ENCODE data around the gene PLPP3. TPM values are rescaled to one million over a fixed set of nuclear protein-coding genes. Genes with fewer than 3 reads are reported as not detected.

PLPP3 gene
- total RNA-seq, 1 experiment from 2014 or later = 11.1 TPM

DNA sequence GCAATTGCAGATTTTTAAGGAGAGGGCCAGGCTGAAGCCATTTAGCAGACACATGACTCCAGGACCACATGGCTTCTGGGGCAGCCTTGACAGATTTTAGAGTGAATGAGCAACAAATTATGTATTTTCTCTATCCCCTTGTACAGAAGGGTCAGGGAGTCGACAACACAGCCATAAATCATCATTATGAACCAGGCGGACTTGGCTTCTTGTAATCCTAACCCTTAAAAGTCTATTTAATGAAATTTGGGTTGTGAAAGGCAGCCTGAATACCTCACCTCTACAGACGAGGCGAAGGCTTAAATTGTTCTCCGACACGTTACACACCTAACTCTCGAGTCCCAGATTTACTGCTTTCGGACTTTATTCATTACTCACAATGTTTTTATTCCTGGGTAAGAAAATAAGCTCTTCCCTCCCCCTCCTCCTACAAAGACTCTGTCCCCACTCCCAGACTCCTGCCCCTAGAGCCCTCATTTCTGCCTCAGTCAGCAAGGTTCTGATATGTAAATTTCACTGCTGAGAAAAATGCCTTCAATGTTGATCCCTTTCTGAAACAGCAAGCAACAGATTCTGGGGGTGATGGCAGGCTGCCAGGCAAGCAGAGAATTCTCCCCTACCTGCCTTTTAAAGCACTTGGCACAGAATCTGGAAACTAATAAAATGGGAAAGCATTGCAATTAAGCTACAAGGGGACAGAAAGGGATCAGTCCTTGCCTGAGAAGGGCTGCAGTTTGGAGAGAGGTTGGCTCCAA, 51.6 kb downstream of the PLPP3 start:
- no peak for DNase-seq (ENCODE audit: extremely low read depth, low read depth)

GRCh38 chr1:56526571-56527174, 52.7 kb downstream of the PLPP3 start:
- DNase-seq (ENCODE audit: extremely low read depth, low read depth) = no peak

DNA sequence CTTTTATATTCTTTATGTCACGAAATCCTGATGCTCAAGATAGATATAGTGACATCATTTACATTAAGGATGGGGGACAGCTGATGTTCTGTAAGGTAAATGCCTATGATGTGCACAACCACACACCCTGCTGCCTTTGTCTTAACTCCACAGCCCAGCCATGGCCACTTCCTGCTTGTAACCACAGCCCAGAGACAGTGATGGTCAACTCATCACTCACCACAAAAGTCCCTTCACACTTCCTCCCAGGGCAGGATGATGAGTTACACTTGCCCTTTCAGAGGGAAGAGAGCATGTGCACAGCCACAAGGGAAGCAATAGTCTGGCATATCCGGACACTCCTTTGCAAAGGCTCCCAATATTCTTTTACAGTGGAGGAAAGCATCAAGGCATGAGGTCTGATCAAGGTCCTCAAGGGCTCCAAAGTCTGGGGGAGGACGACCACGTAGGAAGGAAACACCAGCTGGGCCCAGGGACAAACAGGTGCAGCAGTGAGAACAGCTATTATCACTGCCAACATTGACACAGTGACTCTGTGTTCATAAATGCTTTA, 53.8 kb downstream of the PLPP3 start:
- no peak for DNase-seq (ENCODE audit: extremely low read depth, low read depth)

GRCh38 chr1:56524263-56524662, 55.1 kb downstream of the PLPP3 start:
- DNase-seq (ENCODE audit: extremely low read depth, low read depth) = no peak

DNA sequence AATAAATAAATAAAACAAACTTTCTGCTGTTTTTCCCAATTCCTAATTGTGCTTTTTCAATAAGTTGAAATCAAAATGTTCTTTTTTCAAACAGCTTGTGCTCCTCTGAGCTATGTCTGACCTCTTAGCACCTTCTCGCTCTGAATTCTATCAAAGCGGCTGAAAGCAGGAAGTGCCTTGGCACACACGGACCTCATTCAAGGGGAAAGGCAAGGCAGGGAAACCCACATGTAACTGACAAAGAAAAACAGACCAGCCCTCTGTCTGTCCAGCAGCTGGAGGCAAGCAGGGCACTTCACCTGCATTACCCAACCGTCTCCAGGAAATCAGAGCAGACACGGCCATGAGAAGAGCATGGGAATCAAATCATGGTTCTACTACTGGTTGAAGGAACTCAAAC, 56.7 kb downstream of the PLPP3 start:
- DNase-seq (ENCODE audit: extremely low read depth, low read depth) = no peak

GRCh38 chr1:56520016-56520601, 59.3 kb downstream of the PLPP3 start:
- DNase-seq (ENCODE audit: extremely low read depth, low read depth) = no peak

DNA sequence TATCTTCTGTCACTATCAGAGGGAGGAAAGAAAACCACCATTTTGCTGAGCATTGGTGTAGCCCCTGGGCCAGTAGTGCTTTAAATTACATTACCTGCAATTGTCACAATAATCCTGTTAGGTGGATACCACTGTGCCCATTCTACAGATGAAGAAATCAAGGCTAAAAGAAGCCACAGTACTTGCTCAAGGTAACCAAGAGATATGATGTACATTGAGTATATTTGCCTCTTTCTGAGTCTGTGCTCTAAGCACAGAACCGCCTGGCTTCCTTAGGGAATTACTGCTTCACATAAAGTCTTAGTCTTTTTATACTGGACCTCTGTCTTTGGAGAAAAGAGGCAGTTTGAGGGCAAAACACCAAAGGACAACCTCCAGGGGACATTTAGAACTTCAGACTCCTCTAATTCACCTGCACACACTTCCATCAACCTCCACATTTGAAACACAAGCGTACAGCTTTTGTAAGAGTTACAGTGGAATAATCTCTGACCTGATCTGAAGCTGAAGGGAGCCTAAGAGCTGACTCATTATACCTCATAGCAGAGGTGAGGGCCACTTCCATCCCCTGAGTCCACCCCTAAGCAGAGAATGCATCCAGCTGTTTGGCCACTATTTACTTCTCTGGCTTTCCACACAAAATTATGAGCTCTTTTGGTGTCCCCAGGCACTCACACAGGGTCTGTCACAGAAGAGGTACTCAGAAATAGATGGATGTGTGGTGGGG, 61.8 kb downstream of the PLPP3 start:
- DNase-seq (ENCODE audit: extremely low read depth, low read depth) = no peak

DNA sequence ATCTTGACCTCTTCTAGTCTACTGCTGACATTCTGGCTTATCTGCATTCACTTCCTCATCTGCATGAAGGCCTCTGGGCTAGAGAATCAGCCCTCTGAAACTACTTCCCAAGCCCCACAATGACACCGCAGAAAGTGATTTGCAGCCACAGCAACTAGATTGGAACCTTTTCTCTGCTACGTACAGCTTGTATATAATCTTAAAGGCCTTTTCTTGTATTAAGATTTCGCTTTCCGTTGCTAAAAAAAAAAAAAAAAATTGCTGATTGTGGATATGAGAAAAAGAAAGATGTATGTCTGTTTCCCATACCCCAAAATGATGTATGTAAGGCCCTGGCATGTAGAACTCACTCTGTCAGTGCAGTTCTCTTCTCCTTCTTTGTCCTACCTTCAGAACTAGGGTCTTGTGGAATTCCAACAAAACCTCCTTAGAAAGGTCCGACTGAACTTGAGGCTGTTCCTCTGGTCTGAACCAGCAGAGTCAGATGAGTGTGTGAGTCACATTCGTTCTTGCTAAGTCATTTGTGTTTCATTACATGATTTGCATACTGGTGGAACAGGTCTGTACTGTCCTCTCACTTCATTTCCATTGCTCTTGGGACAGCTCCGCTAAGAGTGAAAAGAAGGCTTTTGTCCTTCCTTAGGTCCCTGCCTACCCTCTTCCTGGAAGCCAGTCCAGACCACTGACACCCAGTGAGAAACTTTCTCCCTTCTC, 62.7 kb downstream of the PLPP3 start:
- no peak for DNase-seq (ENCODE audit: extremely low read depth, low read depth)

- no peak for DNase-seq (ENCODE audit: extremely low read depth, low read depth)
Observed at GRCh38 chr1:56515898-56516538, 63.3 kb downstream of the PLPP3 start.

- DNase-seq (ENCODE audit: extremely low read depth, low read depth) = no peak
Observed at GRCh38 chr1:56512724-56513494, 66.5 kb downstream of the PLPP3 start.

GRCh38 chr1:56511766-56512165, 67.6 kb downstream of the PLPP3 start:
- DNase-seq (ENCODE audit: extremely low read depth, low read depth) = no peak

- DNase-seq (ENCODE audit: extremely low read depth, low read depth) = no peak
Observed at GRCh38 chr1:56511364-56511763, 68.0 kb downstream of the PLPP3 start.

- DNase-seq (ENCODE audit: extremely low read depth, low read depth) = no peak
Observed at GRCh38 chr1:56510642-56511021, 68.7 kb downstream of the PLPP3 start.

- no peak for DNase-seq (ENCODE audit: extremely low read depth, low read depth)
Observed at GRCh38 chr1:56509713-56510641, 69.4 kb downstream of the PLPP3 start.

- no peak for DNase-seq (ENCODE audit: extremely low read depth, low read depth)
Observed at GRCh38 chr1:56508523-56508983, 70.8 kb downstream of the PLPP3 start.

- DNase-seq (ENCODE audit: extremely low read depth, low read depth) = no peak
Observed at GRCh38 chr1:56507925-56508522, 71.3 kb downstream of the PLPP3 start.

GRCh38 chr1:56506951-56507491, 72.3 kb downstream of the PLPP3 start:
- no peak for DNase-seq (ENCODE audit: extremely low read depth, low read depth)
